HL-60 (cell line): ENCODE measurements around the gene COMMD7.
A peak's percentile ranks its signal among the peaks of the same experiment; 100 is the strongest.

Experiments
- POLR2AphosphoS5 ChIP-seq: IDR thresholded peaks from 2 replicates; pipeline ENCODE4 v1.6.1; 2012; ENCODE audit warnings: low read depth
- REST ChIP-seq: IDR thresholded peaks from 2 replicates; pipeline ENCODE4 v1.6.1; 2012; ENCODE audit warnings: low read depth; ENCODE audit not compliant: insufficient replicate concordance
- TF ChIP-seq, protein P1 (sequence below): IDR thresholded peaks from one replicate; pipeline ENCODE4 v1.5.1; 2011; ENCODE audit warnings: low read length, control low read depth, inconsistent platforms; ENCODE audit not compliant: insufficient read depth

DNA sequence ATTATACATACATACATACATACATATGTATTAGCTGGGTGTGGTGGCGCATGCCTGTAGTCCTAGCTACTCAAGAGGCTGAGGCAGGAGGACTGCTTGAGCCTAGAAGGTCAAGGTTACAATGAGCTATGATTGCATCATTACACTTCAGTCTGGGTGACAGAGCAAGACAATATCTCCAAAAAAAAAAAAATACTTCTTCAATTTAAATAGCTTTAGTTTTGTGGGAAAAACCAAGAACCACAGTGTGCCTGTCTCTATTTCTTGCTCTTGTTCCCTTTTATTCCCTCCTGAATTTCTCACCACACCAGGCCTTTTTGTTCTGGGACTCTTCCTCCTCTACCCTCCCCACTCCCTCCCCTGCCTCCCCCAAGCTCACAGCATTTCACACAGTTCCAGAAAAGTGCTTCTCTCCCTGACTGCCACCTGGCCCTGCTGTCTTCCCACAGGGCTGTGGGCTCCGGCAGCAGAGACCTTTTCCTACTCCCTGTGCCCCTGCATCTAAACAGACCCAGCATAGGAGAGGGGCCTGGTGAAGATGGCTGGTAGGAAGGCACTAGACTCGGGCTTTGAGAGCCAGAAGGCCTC is 70.8 kb downstream of the COMMD7 start:
- TF ChIP-seq, protein P1, sequence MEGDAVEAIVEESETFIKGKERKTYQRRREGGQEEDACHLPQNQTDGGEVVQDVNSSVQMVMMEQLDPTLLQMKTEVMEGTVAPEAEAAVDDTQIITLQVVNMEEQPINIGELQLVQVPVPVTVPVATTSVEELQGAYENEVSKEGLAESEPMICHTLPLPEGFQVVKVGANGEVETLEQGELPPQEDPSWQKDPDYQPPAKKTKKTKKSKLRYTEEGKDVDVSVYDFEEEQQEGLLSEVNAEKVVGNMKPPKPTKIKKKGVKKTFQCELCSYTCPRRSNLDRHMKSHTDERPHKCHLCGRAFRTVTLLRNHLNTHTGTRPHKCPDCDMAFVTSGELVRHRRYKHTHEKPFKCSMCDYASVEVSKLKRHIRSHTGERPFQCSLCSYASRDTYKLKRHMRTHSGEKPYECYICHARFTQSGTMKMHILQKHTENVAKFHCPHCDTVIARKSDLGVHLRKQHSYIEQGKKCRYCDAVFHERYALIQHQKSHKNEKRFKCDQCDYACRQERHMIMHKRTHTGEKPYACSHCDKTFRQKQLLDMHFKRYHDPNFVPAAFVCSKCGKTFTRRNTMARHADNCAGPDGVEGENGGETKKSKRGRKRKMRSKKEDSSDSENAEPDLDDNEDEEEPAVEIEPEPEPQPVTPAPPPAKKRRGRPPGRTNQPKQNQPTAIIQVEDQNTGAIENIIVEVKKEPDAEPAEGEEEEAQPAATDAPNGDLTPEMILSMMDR, result no peak
- TF ChIP-seq POLR2AphosphoS5, result 0 out of 2 replicates have a peak, but pooled peaks have one; percentile 32
- no peak for TF ChIP-seq REST
